ENCODE measurements around the gene THAP8.

Gene THAP8

GRCh38 chr19:36054119-36054732, at the start of gene THAP8:
THAP8 (minus strand) TSS chr19:36054285; CDS start chr19:36054217, 68 bp downstream.
- peak; percentile 98 for DNase-seq (ENCODE audit: low read depth)

GRCh38 chr19:36103040-36103626, 49.0 kb upstream of the THAP8 start:
- no peak for DNase-seq (ENCODE audit: low read depth)

DNA sequence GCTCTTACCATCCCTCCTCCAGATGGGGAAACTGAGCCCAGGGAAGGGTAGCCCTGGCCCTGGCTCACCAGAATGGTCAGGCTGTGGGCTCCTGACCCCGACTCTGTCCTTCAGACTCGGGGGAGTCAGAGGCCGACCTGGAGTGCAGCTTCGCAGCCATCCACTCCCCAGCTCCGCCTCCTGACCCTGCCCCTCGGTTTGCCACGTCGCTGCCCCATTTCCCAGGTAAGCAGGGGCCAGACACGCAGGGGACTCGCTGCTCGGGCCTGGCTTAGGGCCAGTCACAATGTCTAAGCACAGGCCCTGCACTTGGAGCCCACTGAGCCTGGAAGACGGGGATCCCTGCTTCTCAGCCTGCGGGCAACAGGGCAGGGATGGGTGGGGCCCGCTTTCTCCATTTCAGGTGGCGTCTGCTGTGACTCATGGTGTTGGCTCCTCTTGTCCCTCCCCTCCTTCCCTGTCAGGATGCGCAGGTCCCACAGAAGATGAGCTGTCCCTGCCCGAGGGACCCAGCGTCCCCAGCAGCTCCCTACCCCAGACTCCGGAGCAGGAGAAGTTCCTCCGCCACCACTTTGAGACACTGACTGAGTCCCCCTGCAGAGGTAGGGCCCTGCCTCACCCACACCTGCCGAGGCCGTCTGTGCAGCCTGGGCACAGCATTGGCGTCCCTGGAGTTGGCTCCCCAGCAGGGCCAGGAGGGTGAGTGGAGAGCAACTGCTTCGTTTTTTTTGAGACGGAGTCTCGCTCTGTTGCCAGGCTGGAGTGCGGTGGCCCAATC, 47.7 kb upstream of the THAP8 start:
- no peak for DNase-seq (ENCODE audit: low read depth)

GRCh38 chr19:36100476-36100875, 46.4 kb upstream of the THAP8 start:
- no peak for DNase-seq (ENCODE audit: low read depth)

DNA sequence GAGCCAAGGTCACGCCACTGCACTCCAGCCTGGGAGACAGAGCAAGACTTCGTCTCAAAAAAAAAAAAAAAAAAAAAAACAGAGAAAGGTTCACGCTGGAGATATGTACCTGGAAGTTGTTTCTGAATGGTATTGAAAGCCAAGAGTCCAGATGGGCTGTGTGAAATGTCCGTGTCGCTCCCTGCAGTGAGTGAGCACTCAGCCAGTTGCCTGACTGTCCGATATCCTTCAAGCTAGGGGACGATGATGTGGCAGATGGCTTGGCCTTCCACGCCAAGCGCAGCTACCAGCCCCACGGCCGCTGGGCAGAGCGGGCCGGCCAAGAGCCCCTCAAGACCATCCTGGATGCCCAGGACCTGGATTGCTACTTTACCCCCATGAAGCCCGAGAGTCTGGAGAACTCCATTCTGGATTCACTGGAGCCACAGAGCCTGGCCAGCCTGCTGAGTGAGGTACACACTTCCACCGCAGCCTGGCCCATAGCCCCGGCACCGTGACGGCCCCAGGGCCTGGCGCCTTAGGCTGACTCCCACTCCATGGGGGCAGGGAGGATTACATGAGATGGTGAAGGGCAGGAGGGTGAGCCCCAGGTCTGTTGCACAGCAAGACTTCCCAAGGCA, 45.2 kb upstream of the THAP8 start:
- no peak for DNase-seq (ENCODE audit: low read depth)

- DNase-seq (ENCODE audit: low read depth), result no peak
Observed at GRCh38 chr19:36097036-36097435, 43.0 kb upstream of the THAP8 start.

- no peak for DNase-seq (ENCODE audit: low read depth)
Observed at GRCh38 chr19:36093687-36094086, 39.6 kb upstream of the THAP8 start.

DNA sequence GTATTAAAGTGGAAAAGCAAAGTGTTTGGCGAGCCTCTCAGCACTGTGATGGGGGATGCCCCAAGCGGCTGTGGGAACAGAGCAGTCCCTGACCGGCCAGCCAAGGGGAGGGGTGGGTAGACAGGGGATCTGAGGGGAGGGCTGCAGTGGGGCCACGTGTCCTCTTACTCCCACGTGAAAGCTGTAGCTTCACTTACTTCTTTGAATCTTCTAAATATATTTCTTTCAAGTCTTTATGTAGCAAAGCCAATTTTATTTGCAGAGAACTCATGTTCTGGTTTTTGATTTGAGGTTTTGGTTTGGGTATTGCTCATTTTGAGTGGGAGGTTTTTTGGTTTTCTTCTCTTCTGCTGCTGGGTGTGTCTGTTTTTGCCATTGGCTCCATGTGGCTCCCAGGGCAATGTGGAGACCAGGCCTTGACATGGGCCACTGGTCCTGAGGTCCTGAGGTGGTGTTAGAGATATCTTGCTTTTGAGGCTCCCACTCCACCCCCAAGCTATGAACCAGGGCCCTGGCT, 39.1 kb upstream of the THAP8 start:
- DNase-seq (ENCODE audit: low read depth), result no peak

- DNase-seq (ENCODE audit: low read depth), result no peak
Observed at GRCh38 chr19:36092566-36092965, 38.5 kb upstream of the THAP8 start.

DNA sequence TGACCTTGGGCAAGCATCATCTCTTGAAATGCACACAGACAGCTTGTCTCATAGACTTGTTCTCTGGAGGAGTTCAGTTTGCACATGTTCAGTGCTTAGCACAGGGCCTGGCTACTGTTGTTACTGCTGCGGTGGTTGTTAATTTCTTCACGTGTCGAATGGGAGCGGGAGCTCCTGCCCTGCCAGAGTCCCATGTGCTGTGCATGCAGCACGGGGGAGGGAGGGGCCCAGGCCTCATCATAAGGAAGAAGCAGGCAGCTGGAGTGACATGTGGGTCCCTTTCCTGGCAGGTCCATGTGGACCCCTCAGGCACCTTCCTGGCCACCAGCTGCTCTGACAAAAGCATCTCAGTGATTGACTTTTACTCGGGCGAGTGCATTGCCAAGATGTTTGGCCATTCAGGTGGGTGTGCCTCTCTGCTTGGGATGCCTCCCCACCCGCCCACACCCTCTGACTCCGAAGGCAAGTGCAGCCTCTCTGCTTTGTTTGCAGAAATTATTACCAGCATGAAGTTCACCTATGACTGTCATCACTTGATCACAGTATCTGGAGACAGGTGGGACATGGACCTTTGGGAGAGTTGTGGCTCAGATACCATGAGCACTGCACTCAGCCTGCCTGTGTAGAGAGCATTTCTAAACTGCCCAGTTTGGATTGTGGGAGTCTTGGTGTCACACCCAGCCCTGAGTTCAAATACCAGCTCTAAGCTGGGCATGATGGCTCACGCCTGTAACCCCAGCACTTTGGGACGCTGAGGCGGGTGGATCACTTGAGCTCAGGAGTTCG, 37.0 kb upstream of the THAP8 start:
- DNase-seq (ENCODE audit: low read depth), result no peak

GRCh38 chr19:36089847-36090246, 35.8 kb upstream of the THAP8 start:
- no peak for DNase-seq (ENCODE audit: low read depth)

DNA sequence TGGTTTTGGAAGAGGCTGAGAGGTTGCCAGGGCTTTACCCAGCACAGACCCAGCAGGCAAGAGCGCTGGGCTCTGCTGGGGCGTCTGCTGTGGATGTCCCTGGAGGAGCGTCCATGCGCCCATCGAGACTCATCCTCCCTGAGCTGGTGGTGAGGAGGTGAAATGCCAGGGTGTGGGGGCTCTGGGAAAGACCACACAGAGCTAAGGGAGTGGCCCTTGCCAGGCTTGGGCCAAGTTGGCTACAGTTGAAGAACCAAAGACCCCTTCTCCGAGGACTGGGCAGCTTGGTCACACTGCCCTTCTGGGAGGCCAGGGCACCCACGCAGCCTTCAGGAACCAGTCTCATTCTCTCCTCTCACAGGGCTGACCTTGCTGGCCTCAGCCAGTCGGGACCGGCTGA, 32.2 kb upstream of the THAP8 start:
- DNase-seq (ENCODE audit: low read depth), result no peak

- DNase-seq (ENCODE audit: low read depth), result no peak
Observed at GRCh38 chr19:36084231-36085009, 30.3 kb upstream of the THAP8 start.

- no peak for DNase-seq (ENCODE audit: low read depth)
Observed at GRCh38 chr19:36082916-36083315, 28.8 kb upstream of the THAP8 start.

DNA sequence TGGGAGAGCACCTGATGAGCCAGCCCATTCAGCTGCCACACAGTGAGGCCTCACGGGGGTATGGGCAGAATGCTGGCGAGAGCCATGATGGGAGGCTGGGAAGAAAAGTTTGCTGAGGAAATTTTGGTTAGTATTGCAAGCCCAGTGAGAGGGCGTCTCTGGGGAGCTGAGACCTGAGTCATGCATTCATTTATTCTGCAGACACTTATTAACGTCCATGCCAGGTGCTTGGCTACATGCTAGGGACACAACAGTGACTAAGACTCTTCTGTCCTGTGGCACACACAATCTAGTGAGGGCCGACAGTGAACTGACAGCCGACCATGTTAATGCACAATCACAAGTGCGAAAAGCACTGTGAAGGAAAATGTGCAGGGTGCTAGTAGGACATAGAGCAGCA, 27.8 kb upstream of the THAP8 start:
- no peak for DNase-seq (ENCODE audit: low read depth)

GRCh38 chr19:36081385-36081784, 27.3 kb upstream of the THAP8 start:
- no peak for DNase-seq (ENCODE audit: low read depth)

- DNase-seq (ENCODE audit: low read depth), result no peak
Observed at GRCh38 chr19:36079389-36079945, 25.4 kb upstream of the THAP8 start.

GRCh38 chr19:36073121-36073876, 19.2 kb upstream of the THAP8 start:
- no peak for DNase-seq (ENCODE audit: low read depth)

DNA sequence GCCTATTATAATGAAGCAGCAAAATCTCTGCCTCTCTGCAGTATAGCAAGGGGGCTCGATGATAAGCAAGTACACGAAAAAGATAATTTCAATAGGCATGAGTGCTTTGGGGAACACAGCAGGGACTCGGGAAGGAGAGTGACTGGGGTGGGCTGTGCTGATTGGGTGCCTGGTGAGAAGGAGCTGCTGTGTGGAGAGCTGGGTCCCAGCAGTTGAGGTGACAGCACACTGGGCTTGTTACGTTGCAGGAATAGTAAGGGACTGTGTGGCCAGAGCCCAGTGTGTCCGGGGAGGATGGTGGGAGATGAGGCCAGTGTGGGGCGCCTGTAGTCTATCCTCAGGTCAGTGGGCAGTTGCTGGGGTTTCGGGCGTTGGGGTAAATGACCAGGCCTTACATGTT, 18.0 kb upstream of the THAP8 start:
- no peak for DNase-seq (ENCODE audit: low read depth)
